Astrocyte (in vitro differentiated cells and primary cell): Measurements from ENCODE around the gene METRN. TPM values are rescaled to one million over a fixed set of nuclear protein-coding genes. Genes with fewer than 3 reads are reported as not detected.

Experiments
- DNase-seq: peaks from one replicate; pipeline ENCODE4 v3.0.0-alpha.2; 2010; ENCODE audit warnings: low read depth
- FAIRE-seq: peaks from 2 replicates; lab custom pipeline; 2011; peaks lifted over from hg19 to GRCh38; lab: Jason Lieb, UNC
- H2AFZ ChIP-seq: 2 replicates; pipeline ENCODE4 v1.6.0; 2012; ENCODE audit warnings: low read depth, low read length, inconsistent platforms
- H3K27ac ChIP-seq: 2 replicates; pipeline ENCODE4 v1.5.1; 2011; ENCODE audit warnings: low read depth, low read length, inconsistent platforms
- H3K27me3 ChIP-seq: 2 replicates; pipeline ENCODE4 v1.6.0; 2011; ENCODE audit warnings: low read length, inconsistent platforms; ENCODE audit not compliant: insufficient read depth
- H3K36me3 ChIP-seq: 2 replicates; pipeline ENCODE4 v1.5.1; 2011; ENCODE audit warnings: low read length, inconsistent platforms; ENCODE audit not compliant: insufficient read depth
- H3K4me1 ChIP-seq: 2 replicates; pipeline ENCODE4 v1.5.1; 2011; ENCODE audit warnings: low read length, inconsistent platforms; ENCODE audit not compliant: insufficient read depth
- H3K4me2 ChIP-seq: 2 replicates; pipeline ENCODE4 v1.6.0; 2012; ENCODE audit warnings: low read length, inconsistent platforms
- H3K4me3 ChIP-seq: 2 replicates; pipeline ENCODE4 v1.5.1; 2011; ENCODE audit warnings: low read depth, mild to moderate bottlenecking, low read length, inconsistent platforms; ENCODE audit not compliant: insufficient read depth
- H3K79me2 ChIP-seq: 2 replicates; pipeline ENCODE4 v1.6.0; 2012; ENCODE audit warnings: mild to moderate bottlenecking, low read length, inconsistent platforms; ENCODE audit not compliant: insufficient read depth
- H3K9ac ChIP-seq: 2 replicates; pipeline ENCODE4 v1.6.0; 2012; ENCODE audit warnings: mild to moderate bottlenecking, low read length, inconsistent platforms
- H3K9me3 ChIP-seq: 2 replicates; pipeline ENCODE4 v1.5.1; 2012; ENCODE audit warnings: low read depth, mild to moderate bottlenecking, low read length, inconsistent platforms; ENCODE audit not compliant: insufficient read depth
- H4K20me1 ChIP-seq: 2 replicates; pipeline ENCODE4 v1.6.0; 2012; ENCODE audit warnings: low read length, inconsistent platforms; ENCODE audit not compliant: insufficient read depth
- H3K27ac Mint-ChIP-seq: one replicate; pipeline ENCODE4 v1.8.0; 2021; ENCODE audit warnings: mild to moderate bottlenecking, mixed read lengths; ENCODE audit not compliant: unreplicated experiment
- H3K27me3 Mint-ChIP-seq: one replicate; pipeline ENCODE4 v1.8.0; 2021; ENCODE audit warnings: low read depth, mixed read lengths; ENCODE audit not compliant: unreplicated experiment
- H3K36me3 Mint-ChIP-seq: one replicate; pipeline ENCODE4 v1.8.0; 2021; ENCODE audit warnings: low read depth, mixed read lengths; ENCODE audit not compliant: unreplicated experiment
- H3K4me1 Mint-ChIP-seq: one replicate; pipeline ENCODE4 v1.8.0; 2021; ENCODE audit warnings: low read depth, mixed read lengths; ENCODE audit not compliant: unreplicated experiment
- H3K4me3 Mint-ChIP-seq: one replicate; pipeline ENCODE4 v1.8.0; 2021; ENCODE audit warnings: mild to moderate bottlenecking, moderate library complexity, mixed read lengths; ENCODE audit not compliant: unreplicated experiment
- H3K9me3 Mint-ChIP-seq: one replicate; pipeline ENCODE4 v1.8.0; 2021; ENCODE audit warnings: mild to moderate bottlenecking, mixed read lengths; ENCODE audit not compliant: unreplicated experiment
- EZH2 ChIP-seq: IDR thresholded peaks from 2 replicates; pipeline ENCODE4 v1.6.1; 2012; ENCODE audit warnings: mild to moderate bottlenecking, low read length, inconsistent platforms; ENCODE audit not compliant: insufficient read depth
- total RNA-seq: library from RNA; stranded (reverse); gene quantifications from 2 replicates; pipeline ENCODE4 v1.2.1, GENCODE V29; 2021
- TF ChIP-seq, protein P1 (sequence below): IDR thresholded peaks from 2 replicates; pipeline ENCODE4 v1.5.1; 2011; ENCODE audit warnings: low read depth, mild to moderate bottlenecking, inconsistent platforms, low read length, moderate library complexity; ENCODE audit not compliant: insufficient read depth

METRN gene
- total RNA-seq, 1 donor from 2014 or later, result 31.5 TPM

DNA sequence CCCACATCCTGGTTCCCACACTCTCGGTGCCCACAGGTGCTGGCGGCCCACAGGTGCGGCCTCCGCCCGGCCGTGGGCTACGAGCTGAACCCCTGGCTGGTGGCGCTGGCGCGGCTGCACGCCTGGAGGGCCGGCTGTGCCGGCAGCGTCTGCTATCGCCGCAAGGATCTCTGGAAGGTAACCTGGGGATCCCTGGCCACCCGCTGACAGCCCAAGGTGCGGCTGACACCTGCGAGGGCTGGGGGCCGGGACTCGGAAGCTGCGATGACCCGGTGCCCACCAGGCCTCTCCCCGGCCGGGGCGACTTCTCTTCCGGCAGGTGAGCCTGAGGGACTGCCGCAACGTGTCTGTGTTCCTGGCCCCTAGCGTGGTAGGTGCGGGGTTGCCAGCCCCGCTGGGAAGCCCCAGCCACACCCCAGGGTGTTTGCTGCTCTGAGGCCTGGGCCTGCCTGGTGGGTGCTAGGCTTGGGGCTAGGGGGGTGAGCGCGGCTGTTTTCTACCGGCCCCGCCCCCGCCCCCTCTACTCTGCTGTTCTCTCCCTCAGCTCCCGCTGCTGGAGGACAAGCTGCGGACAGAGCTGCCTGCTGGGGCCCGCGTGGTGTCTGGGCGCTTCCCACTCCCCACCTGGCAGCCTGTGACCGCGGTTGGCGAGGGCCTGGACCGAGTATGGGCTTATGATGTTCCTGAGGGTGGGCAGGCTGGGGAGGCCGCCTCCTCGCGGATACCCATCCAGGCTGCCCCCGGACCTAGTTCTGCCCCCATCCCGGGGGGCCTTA, 7.0 kb downstream of the METRN start:
- TF ChIP-seq EZH2, result no peak
- TF ChIP-seq, protein P1, sequence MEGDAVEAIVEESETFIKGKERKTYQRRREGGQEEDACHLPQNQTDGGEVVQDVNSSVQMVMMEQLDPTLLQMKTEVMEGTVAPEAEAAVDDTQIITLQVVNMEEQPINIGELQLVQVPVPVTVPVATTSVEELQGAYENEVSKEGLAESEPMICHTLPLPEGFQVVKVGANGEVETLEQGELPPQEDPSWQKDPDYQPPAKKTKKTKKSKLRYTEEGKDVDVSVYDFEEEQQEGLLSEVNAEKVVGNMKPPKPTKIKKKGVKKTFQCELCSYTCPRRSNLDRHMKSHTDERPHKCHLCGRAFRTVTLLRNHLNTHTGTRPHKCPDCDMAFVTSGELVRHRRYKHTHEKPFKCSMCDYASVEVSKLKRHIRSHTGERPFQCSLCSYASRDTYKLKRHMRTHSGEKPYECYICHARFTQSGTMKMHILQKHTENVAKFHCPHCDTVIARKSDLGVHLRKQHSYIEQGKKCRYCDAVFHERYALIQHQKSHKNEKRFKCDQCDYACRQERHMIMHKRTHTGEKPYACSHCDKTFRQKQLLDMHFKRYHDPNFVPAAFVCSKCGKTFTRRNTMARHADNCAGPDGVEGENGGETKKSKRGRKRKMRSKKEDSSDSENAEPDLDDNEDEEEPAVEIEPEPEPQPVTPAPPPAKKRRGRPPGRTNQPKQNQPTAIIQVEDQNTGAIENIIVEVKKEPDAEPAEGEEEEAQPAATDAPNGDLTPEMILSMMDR, result no peak
- no peaks in the 10 kb centered on the region for H3K79me2 ChIP-seq
- H3K36me3 ChIP-seq, result no peaks in the 10 kb centered on the region
- no peak overlapping the region for H3K27ac Mint-ChIP-seq
- H4K20me1 ChIP-seq, result peaks cover 39% of the 10 kb centered on the region
- peaks cover 20% of the 10 kb centered on the region for H3K4me1 ChIP-seq
- no peaks in the 10 kb centered on the region for H3K27me3 Mint-ChIP-seq
- FAIRE-seq (no peak), DNase-seq (no peak)
- H2AFZ ChIP-seq, result no peak overlapping the region
- H3K9me3 Mint-ChIP-seq, result no peaks in the 10 kb centered on the region
- peak overlapping the region; percentile 73 for H3K4me3 ChIP-seq
- H3K27me3 ChIP-seq, result no peaks in the 10 kb centered on the region
- H3K4me1 Mint-ChIP-seq, result no peaks in the 10 kb centered on the region
- H3K4me3 Mint-ChIP-seq, result peak overlapping the region; percentile 50
- no peaks in the 10 kb centered on the region for H3K9me3 ChIP-seq
- H3K4me2 ChIP-seq, result peak overlapping the region; percentile 99
- H3K27ac ChIP-seq, result no peak overlapping the region
- H3K36me3 Mint-ChIP-seq, result no peaks in the 10 kb centered on the region
- H3K9ac ChIP-seq, result no peak overlapping the region

DNA sequence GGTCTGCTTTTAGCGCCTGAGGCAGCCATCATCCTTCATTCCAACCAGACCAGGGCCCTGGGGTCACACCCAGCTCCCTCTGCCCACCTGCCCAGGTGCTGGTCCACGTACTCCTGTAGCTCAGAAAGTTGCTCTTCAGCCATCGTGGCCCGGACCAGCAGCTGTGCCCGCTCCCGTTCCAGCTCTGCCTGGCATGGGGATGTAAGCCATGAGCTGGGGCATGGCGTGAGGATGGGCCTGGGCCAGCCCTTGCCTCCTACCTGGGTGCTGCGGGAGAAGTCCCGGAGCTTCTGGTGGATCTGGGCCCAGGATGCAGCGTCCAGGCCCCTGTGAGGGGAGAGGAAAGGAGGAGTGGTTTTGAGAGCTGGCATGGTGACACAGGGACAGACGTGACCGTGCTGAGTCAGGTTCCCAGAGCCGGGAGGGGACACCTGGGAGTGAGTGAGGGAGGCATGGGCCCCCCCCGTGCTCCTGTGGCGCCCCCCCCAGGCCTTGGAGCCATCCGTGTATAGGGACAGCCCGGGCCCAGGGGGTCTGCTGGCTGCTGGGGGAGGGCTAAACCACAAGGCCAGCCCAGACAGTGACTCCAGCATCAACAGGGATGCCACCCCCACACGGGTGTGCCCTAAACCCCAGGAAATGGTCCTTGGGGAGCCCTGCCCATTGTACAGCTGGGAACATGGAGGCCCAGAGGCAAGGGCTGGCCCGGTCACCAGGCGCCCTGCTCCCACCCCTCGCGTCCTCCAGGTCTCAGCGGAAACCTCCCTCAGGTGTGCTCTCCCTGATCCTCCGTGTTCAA, 8.1 kb downstream of the METRN start:
- Histone ChIP-seq H3K27me3 (no peaks in the 10 kb centered on the region), H3K79me2 (no peaks in the 10 kb centered on the region), H3K4me2 (no peak overlapping the region), H3K36me3 (no peaks in the 10 kb centered on the region), H3K9ac (no peak overlapping the region), H2AFZ (no peak overlapping the region), H4K20me1 (peaks cover 30% of the 10 kb centered on the region), H3K4me3 (no peak overlapping the region), H3K9me3 (no peaks in the 10 kb centered on the region), H3K4me1 (peaks cover 27% of the 10 kb centered on the region), H3K27ac (no peak overlapping the region)
- H3K4me3 Mint-ChIP-seq, result peak overlapping the region; percentile 50
- TF ChIP-seq, protein P1, result no peak
- no peak for TF ChIP-seq EZH2
- H3K27ac Mint-ChIP-seq, result no peak overlapping the region
- no peaks in the 10 kb centered on the region for H3K9me3 Mint-ChIP-seq
- FAIRE-seq (no peak), DNase-seq (no peak)
- H3K36me3 Mint-ChIP-seq, result no peaks in the 10 kb centered on the region
- no peaks in the 10 kb centered on the region for H3K27me3 Mint-ChIP-seq
- H3K4me1 Mint-ChIP-seq, result no peaks in the 10 kb centered on the region
